A549 treated with GW870086 at 1 μM for 4 hours (cell line): ENCODE measurements around the gene SMYD1. TPM values are rescaled to one million over a fixed set of nuclear protein-coding genes. Genes with fewer than 3 reads are reported as not detected.

Experiments
- total RNA-seq: library from RNA; stranded (reverse); fragments of 200-300 nt; extraction: Qiagen RNA extraction; gene quantifications from 5 replicates; pipeline ENCODE4 v1.2.3, GENCODE V29; 2022; ENCODE audit warnings: low read depth

The SMYD1 gene
- not detected in 5 replicates for total RNA-seq

GRCh38 chr2:88067598-88067997, at the start of gene SMYD1:
Gene SMYD1, plus strand, starts transcription at chr2:88067825. Its CDS starts 40 bp downstream, at chr2:88067865.

GRCh38 chr2:88055371-88056128, 12.1 kb upstream of the SMYD1 start, which contains the start of gene KRCC1:
Gene KRCC1, minus strand, starts transcription at chr2:88055783. Its CDS starts 27,220 bp downstream, at chr2:88028563.

GRCh38 chr2:88127888-88128653, 60.4 kb downstream of the SMYD1 start, which contains the start of gene FABP1:
Gene FABP1, minus strand, starts transcription at chr2:88128062. Its CDS starts 45 bp downstream, at chr2:88128017.

Other genes starting within 250 kb of the SMYD1 start
- 0.32 to 0.75 TPM (median 0.39 TPM) in 4 of 5 replicates, not detected in the other for gene RGPD2, start 242.0 kb upstream of the SMYD1 start, total RNA-seq
- not detected in 5 replicates for gene RNU2-63P, start 51.3 kb upstream of the SMYD1 start, total RNA-seq
- 8.9 to 13.2 TPM (median 12.0 TPM) in 5 replicates for gene KRCC1, start 12.0 kb upstream of the SMYD1 start, total RNA-seq
- gene FABP1, start 60.2 kb downstream of the SMYD1 start, total RNA-seq = not detected in 5 replicates
- gene THNSL2, start 102.5 kb downstream of the SMYD1 start, total RNA-seq = not detected in 5 replicates